T-helper 2 cell treated with Interferon-gamma antibody and Interleukin-4, amounts not matched to agents 100 ng/mL and 5 ng/mL, for 36 hours (primary cell): ENCODE measurements around the gene PTPRN2. TPM values are rescaled to one million over a fixed set of nuclear protein-coding genes. Genes with fewer than 3 reads are reported as not detected.

Experiments
- intact Hi-C: fragments of 100-400 bp; cut with micrococcal nuclease; formaldehyde crosslinking; loops from one replicate; pipeline ENCODE4 v1.15.1; 2023
- total RNA-seq: library from RNA; stranded (reverse); gene quantifications from 2 replicates; pipeline ENCODE4 v1.2.3, GENCODE V29; 2022

Gene PTPRN2
- total RNA-seq, 1 donor from 2014 or later, result 5.1 TPM

DNA sequence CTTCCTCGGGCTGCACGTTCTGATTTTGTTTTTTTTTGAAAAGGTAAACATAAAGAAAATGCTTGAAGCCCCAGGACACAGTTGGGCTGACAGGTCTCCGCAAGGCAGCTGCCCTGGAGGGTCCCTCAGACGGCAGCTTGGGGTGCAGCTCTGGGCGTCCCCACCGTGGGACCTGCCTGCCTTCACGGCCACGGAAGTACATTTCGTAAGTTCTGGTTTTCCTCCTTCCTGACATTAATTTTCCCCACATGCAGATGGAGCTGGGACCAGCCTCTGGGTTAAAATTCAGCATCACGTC is 759.8 kb downstream of the PTPRN2 start:
- intact Hi-C loops, result loop anchor here (1.0 to 2.0 kb wide), 2 partner anchors 23 to 47 kb away; no protein-coding TSS in a partner anchor

DNA sequence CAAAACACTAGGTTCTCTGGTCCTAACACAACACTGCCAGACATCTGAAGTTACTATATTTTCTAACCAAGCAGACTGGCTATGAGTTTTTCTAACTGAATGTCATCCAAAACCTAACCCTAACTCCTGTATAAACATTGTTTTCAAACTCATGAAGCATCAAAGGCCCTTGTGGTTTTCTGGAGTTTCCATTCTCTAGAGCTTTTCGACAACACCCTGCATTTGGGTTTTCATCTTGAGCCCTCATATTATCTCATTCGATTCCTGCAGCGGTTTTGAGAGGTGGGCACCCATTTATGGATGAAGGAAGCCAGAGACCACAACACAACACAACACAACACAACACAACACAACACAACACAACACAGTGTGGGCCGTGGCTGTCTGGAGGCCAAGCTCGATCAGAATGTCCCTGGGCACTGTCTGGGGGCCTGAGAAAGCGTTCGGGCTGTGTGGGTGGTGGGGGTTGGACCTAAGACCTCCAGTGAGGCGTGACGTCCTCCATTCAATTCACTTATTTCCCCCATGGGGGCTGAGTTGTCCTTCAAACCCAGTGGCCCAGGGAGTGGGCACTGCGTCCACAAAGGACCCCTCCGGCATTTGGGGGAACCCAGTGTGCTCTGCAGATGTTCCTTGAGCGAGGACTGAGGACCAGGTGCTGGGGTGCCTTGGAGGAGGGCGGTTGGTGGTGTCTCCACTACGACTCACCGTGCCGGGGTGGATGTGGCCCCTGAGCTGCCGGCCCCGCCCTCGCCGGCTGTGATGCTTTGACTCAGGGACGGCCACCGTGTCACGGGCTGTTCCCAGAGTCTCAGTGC is 760.4 kb downstream of the PTPRN2 start:
- intact Hi-C loops, result loop anchor here (1.0 to 2.0 kb wide), 2 partner anchors 24 to 48 kb away; no protein-coding TSS in a partner anchor

DNA sequence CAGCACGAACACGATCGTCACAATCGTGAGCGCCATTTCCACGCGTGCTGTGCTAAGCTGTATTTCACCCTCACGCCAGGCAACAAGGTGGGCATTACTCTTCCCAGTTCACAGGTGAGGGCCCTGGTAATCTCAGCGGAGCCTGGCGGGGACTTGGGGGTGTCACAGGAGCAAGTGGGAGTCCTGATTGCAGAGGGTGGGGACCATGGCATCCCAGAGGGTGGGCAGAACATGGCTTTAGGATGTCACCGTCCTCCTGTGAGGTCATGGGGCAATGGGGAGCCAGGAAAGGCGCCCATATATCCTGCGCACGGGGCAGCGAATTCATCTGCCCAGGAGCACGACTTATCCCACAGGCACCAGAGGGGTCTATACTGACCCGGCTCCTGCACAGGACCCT is 761.1 kb downstream of the PTPRN2 start:
- intact Hi-C loops, result loop anchor here (2.0 kb wide), 1 partner anchor 48 kb away; no protein-coding TSS in a partner anchor

DNA sequence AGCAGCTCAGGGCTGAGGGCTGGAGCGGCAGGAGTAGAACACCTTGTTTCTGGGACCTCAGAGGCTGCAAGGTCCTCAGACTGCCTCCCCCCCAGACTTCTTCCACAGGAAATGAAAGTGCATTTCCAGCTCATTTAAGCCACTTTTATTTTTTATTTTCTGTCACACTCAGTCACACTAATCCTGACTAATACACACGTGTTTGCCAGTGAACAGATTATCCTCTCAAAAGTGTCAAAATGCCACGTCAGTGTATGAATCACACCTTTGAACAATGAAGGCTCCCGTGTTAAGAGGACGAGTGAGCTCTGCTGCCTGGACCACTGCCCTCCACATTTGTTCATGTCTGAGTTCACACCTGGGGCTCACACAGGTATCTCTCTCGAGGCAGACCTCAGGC is 762.3 kb downstream of the PTPRN2 start:
- intact Hi-C loops, result no loop called here

DNA sequence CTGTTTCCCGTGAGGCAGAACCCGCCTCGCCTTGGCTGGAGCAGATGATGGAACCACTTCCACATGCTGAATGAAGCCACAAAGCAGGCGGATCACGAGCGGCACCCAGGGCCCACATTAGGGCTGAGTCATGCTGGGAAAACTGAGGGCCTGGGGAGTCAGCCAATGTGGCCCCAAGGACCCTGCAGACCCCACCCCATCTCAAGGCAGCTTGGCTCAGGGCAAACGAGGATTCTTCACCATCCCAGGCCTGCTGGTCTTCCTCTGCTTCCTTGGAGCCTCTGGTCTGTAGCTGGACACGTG is 762.9 kb downstream of the PTPRN2 start:
- intact Hi-C loops, result no loop called here

DNA sequence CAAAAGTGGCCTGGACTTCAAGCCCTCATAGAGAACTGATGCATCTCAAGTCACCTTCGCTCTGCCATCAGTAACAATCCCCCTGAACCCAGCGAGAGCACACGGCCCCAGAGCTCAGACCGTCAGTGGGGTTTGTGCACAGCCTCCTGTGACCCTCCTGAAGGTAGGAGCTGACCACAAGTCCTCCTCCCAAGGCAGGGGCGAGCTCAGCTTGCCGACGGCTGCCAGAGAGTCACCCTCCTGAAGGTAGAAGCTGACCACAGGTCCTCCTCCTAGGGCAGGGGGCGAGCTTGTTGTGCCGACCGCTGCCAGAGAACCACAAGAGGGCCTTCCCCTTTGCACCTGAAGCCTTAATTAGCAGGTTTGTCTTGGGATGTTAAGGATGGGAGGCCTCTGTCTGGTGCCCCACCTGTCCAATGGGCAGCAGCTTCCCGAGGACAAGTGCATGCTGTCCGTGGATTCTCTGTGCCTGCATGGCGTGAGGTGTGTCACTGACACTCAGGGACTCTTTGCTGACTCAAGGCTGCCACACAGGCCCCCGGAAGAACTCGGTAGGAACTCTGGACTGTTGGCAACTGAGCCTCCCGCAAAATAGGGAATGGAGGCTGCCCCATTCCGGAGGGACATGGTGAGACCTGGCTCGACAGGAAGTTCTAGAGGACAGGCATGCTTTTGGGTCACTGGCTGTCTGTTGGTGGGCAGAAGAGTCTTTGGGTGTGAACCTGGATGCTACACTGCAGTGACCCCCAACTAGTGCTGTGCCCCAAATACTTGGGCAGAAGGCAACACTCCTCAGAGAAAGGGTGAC is 763.4 kb downstream of the PTPRN2 start:
- intact Hi-C loops, result no loop called here

DNA sequence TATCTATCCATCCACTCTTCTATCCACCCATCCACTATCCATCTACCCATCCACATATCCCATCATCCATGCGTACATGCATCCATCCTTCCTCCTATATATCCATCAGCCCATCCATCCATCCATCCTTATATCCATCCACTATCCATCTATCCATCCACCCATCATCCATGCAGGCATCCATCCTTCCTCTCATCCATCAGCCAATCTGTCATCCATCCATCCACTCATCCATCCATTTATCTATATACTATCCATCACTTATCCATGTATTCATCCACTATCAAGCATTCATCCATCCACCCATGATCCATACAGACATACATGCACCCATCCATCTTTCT is 765.0 kb downstream of the PTPRN2 start:
- intact Hi-C loops, result no loop called here

DNA sequence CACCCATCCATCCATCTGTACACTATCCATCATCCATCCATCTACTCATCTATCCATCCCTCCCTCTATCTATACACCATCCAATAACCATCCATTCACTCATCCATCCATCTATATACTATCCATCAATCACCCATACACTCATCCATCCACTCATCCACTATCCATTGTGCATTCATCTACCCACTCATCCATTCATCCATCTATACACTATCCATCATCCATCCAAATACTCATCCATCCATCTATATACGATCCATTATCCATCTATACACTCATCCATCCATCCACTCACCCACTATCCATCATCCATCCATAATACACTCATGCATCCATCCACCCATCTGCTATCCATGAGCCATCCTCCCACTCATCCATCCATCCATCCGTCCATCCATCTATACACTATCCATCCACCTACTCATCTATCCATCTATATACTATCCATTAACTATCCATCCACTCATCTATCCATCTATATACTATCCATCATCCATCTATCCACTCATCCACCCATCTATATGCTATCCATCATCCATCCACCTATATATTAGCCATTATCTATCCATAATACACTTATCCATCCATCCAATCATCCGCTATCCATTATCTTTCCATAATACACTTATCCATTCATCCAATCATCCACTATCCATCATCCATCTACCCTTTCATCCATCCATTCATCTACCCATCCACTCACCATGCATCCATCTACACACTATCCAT is 765.5 kb downstream of the PTPRN2 start:
- intact Hi-C loops, result no loop called here

DNA sequence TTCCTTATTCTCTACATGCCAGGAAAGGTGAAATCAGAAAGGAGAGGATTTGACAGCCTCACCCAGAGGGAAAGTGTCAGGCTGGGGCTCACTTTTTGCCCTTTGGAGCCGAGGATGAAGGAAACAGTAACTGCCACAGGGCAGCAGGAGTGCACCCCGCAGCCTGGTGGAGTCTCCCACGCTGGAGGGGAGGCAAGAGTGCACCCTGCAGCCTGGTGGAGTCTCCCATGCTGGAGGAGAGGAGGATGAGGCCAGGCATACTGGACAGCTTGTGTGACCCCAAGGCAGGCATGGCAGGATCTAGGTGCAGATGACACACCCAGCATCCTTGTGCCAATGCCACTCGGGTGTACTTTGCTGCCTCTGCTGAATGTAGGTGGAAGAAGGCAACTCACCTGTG is 766.8 kb downstream of the PTPRN2 start:
- intact Hi-C loops, result no loop called here

DNA sequence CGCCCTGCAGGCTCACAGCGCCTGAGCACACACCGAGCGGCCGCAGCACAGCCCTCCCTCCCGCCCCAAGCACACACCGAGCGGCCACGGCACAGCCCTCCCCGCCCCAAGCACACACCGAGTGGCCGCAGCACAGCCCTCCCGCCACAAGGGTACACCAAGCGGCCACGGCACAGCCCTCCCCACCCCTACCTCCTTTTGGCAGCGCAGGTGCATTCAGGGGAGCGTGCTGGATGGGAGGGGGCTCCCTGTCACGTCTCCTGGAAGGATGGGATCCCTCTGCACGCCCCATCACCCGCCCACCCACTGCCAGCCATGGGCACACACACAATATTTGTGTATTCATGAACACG is 768.2 kb downstream of the PTPRN2 start:
- intact Hi-C loops, result no loop called here

DNA sequence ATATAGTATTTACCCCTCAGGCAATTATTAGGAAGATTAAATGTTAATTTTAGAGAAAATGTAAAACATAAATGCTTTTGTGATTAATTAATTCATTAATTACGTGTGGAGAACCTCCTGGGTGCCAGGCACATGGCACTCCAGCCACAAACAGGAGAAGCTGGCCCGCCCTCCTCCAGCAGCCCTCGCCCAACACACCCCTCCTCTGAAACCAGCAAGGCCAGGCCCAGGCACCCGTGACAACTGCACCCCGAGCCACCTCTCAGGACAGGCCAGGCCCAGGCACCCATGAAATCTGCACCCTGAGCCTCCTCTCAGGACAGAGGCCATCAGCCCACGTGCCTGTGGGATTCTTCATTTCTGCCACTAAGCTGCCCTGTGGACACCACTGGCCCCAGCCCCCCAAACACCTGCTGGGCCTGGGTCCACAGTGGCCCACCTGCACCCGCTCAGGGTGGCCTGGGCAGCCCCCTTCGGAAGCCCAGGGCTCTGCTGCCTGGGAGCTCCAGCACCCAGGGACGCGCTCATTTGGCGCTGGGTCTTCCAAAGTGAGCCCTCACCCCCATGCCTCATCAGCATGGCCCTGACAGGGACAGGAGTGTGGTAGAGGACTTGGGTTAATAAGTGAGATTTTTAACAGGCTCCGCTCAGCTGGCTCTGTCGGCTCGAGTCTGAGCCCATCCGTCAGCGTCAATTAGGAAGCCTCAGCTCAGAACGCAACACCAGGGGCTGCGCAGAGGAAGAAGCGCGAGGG is 768.7 kb downstream of the PTPRN2 start:
- intact Hi-C loops, result no loop called here

DNA sequence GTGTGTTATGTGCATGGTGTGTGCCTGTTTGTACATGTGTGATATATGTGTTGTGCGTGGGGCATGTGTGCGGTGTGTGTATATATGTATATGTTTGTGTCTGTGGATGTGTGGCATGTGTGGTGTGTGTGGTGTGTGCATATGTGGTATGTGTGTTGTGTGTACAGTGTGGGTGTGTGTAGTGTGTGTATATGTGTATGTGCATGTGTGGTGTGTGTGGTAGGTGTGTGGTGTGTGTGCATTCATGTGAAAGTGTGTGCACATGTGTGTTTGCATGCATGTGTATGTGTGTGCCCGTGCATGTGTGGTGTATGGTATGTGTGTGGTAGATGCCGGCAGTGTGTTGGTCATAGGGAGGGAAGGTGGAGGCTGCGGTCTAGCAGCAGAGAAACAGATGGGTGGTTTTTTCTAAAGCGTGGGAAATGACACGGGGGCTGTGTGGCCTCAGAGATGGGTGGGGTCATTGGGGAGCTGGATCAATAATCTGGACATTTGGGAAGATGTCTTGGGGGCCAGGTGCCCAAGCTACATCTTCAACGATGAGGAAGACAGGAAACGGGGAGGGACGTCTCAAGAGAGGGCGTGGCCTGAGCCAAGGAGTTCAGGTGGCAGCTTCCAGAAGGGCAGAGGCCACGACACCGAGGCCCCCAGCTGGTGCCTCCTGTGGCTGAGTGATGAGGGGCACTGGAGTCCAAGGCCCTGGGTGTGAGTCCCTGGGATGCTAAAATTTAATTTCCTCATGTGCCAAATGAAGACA is 769.5 kb downstream of the PTPRN2 start:
- intact Hi-C loops, result no loop called here

DNA sequence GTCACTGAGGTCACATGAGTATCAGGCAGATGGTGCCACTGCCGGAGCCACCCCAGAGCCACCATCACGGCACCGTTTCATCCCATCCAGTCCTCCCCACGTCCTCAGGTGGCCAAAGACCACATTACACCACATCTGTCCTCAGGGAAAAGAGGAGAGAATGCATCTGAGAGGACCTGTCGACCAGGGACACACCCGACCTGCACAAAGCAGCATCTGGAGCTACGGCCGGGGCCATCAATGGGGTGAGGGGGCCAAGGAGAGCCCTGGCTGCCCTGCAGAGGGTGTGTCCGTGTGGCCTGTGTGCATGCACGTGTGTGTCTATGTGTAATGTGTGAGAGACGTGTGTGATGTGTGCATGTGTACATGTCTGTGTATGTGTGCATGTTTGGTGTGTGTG is 770.2 kb downstream of the PTPRN2 start:
- intact Hi-C loops, result no loop called here

DNA sequence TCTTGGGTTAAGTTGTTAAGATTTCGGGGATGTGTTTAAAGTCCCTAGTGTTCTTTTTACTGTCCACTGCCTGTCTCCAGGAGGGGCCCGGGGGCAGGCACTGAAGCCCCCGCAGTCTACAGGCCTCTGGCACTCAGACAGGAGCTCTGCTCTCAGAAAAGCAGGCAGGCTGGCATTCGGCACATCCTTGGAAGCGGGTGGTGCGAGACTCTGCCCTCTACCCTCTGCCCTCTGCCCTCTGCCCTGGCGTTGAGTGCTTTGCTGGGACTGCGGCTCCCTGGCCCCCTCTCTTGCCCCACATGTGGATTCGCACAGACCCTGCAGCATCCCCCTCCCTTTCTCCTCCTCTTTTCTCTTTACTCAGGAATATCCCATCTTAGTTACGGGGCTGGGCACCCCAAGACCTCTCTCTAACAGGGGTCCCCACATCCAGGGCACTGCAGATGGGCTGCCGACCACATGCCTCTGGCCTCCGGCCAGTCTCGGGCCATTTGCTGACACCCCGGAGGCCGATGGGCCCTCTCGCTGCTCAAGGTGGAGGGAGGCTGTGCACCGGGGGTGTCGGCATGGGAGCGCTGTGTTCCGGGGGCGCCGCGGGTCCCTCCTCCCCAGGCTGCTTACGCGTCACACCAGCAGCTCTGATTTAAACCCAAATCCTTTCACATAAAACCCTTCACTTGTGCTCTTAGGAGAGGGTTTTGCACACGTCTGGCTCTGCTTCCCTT is 770.9 kb downstream of the PTPRN2 start:
- intact Hi-C loops, result no loop called here

DNA sequence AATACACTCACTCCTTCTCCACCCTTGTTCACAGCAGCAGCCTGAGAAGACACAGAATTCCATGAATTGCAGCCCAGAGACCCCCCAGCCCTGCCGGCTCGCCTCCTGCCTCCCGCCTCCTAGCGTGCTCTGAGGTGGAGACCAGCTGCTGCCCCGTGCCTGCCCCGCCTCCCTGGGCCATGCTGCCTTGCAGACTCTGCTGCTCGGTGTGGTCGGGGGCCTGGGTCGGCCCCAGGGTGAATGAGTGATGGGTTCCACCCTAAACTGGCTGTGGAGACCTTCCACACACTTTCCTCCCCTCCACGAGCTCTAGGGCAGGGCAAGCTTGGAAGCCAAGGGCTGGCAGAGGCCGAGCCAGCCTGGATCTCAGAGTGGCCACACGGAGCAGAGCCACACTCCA is 771.5 kb downstream of the PTPRN2 start:
- intact Hi-C loops, result no loop called here

DNA sequence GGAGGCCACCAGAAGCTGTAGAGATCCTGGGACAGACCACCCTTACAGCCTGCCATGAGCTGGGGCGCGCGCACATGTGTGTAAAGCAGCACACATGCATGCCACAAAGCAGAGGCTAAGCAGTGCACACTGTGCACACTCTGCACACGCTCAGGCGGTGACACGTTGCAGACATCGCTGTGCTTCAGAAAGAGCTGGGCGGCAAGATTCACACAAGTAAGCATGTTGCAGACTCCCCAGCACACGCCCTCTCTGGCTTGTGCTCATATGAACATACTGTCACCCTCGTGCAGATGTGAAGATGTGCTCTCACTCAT is 772.0 kb downstream of the PTPRN2 start:
- intact Hi-C loops, result no loop called here

DNA sequence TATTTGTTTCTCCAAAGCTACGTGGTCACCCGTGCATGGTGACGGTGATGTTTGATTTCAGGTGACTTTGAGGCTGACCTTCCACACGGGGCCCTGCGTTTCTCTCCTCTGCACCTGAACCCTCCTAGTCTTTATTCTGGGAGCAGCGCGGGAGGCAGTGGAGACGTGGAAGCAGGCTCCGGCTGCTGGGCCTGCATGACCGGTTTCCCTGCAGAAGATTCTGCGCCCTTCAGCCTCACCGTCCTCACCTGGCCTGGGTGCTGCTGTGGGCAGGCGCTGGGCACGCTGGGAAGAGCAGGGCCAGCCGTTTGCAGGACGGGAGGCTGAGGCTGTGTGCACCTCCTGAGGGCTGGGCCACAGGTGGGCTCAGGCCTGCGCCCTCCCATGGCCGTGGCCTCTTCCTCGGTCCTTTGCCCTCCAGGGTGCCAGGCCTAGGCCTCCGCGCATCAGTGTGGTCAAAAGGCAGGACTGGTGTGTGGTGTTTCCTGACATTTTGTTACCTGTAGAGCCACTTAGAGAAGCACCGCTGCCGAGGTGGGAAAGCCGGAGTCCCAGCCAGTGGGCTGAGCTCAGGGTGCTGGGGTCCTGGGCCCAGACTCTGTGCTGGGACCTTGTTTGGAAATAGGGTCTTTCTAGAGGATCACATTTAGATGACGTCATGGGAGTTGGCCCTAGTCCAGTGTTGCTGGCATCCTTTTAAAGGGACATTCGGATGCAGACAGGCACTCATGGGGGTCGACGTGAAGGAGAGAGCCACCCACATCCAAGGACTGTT is 772.5 kb downstream of the PTPRN2 start:
- intact Hi-C loops, result no loop called here

DNA sequence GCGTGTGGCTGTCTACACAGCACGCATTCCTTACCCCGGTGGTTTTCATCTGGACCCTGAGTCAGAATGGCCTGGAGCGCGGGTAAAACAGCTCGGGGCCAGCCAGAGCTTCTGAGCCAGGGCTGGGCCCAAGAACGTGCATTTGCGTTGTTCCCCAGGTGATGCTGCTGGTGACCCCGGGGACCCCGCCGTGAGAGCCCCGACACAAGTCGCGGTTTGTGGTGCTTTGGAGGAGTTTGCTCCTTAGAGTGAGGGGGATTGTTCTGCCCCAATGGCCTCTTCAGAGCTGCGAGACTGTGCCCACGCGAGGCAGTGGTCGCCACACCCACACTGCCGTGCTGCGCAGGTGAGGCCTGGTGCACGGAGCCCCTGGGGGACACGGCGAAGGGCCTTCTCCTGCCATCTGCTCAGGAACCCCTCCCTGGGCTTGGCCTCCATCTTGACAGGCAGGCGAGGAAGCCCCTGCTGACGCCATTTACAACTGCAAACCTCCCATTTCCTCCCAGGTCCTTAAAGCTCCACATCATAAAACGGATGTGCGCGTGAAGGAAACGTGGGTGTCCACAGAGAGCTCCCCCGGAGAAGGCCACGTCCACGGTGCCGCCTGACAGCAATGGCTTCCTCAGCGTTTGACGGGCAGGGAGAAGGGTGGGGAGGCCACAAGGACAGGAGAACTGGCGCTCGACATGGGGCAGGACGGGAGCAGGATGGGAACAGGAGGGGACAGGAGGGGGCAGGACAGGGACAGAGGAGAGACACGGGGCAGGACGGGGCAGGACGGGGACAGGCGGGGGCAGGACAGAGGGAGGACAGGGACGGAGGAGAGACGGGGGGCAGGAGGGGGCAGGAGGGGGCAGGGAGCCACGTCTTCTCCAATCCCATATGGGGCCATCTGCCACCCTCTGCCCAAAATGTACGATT is 773.6 kb downstream of the PTPRN2 start:
- intact Hi-C loops, result no loop called here

DNA sequence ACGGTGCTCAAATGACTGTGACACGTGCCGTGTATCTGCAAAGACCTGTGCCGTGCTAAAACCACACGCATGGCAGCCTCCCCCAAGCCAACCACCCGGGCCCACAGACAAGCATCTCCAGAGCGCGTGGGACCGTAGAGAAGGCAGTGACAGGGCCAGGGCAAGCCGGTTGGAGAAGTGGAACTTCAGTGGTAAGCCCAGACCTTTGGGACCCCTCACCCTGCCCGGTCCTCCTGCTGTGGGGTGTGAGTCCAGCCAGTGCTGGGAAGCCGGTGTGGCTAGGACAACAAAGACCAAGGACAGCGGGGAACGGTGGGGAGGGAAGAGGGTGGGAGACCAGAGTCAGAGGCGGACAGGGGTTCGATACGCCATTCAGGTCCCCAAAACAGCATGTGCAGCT is 774.6 kb downstream of the PTPRN2 start:
- intact Hi-C loops, result no loop called here
